ENCODE measurements around the gene YIPF2. TPM values are rescaled to one million over a fixed set of nuclear protein-coding genes. Genes with fewer than 3 reads are reported as not detected.
"Not testable (repeated sequence)": the region's sequence is repeated elsewhere in the genome, so short reads cannot be mapped to it uniquely, and the experiment has no call there.

YIPF2 gene
- total RNA-seq, 1 donor from 2014 or later: 35.9 TPM

DNA sequence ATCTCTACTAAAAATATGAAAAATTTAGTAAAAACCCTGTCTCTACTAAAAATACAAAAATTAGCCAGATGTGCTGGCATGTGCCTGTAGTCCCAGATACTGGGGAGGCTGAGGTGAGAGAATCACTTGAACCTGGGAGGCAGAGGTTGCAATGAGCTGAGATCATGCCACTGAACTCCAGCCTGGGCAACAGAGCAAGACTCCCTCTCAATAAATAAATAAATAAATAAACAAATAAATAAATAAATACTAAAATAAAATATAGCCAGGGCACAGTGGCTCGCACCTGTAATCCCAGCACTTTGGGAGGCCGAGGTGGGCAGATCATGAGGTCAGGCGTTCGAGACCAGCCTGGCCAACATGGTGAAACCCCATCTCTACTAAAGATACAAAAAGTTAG is 15.0 kb upstream of the YIPF2 start:
- not testable (repeated sequence) for FAIRE-seq; DNase-seq (ENCODE audit: low spot score in 2 of 2)

DNA sequence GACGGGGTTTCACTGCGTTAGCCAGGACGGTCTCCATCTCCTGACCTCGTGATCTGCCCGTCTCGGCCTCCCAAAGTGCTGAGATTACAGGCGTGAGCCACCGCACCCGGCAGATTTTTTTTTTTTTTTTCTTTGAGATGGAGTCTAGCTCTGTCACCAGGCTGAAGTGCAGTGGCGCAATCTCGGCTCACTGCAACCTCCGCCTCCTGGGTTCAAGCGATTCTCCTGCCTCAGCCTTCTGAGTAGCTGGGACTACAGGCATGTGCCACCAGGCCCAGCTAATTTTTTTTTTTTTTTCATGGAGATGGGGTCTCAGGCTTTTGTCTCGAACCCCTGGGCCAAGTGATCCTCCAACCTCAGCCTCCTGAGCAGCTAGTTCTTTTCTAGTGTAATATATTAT is 13.2 kb upstream of the YIPF2 start:
- DNase-seq (ENCODE audit: low spot score in 2 of 2); FAIRE-seq: not testable (repeated sequence)

DNA sequence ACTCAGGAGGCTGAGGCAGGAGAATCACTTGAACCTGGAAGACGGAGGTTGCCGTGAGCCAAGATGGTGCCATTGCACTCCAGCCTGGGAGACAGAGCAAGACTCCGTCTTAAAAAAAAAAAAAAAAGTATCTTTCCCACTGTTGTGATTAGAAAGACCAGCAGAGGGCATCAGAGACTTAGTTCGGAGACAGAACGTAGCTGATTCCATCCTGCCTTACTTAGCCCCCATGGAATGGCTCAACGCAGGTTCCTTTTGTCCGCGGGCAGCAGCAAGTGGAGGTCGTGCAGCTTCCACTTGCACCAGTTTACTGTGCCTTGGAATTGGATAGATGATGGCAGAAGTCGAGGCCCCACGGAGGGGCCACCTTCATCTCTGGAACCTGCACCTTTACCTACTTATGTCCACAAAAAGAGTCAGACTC is 8.2 kb upstream of the YIPF2 start:
- FAIRE-seq: no peak

DNA sequence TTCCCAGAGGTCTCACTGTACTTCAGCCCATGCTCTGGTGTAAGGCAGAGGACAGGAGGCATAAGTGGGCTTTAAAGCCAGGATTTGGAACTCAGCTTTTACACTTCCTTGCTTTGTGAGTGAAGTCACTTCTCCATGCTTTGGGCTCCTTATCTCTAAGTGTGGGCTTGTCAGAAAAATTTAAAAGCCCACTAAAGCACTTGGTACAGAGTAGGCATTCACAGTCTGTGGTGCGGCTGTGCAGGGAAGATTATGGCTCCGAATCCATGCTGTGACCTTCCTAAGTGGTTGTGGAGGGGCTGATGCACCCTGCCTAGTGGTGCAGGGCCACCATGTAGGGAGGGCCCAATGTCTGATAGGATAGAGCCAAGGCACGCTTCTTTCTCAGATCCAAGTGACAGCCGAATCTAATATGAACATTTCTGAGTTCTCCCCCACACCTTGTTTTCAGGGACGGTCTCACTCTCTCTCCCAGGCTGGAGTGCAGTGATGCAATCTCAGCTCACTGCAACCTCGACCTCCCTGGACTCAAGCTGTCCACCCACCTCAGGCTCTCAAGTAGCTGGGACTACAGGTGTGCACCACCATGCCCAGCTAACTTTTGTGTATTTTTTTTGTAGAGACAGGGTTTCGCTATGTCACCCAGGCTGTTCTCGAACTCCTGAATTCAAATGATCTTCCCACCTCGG is 7.1 kb upstream of the YIPF2 start:
- no peak for FAIRE-seq
- no peak for DNase-seq (ENCODE audit: low spot score in 2 of 2)

More for the DNA sequence above, 8.2 kb upstream of the YIPF2 start:
- DNase-seq (ENCODE audit: low spot score in 2 of 2): peak in 1 of 2 donors; percentile 71

DNA sequence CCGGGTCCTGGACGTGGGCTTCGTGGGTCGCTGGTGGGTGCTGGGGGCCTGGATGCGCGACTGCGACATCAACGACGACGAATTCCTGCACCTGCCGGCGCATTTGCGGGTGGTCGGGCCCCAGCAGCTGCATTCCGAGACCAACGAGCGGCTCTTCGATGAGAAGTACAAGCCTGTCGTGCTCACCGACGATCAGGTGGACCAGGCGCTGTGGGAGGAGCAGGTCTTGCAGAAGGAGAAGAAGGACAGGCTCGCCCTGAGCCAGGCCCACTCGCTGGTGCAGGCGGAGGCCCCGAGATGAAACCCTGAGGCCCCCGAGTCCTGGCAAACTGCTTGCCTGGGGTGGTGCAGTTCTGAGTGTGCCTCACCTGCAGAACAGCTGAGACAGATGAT is 959 bp upstream of the YIPF2 start:
- DNase-seq (ENCODE audit: low spot score in 2 of 2) (no peak), FAIRE-seq (no peak)

DNA sequence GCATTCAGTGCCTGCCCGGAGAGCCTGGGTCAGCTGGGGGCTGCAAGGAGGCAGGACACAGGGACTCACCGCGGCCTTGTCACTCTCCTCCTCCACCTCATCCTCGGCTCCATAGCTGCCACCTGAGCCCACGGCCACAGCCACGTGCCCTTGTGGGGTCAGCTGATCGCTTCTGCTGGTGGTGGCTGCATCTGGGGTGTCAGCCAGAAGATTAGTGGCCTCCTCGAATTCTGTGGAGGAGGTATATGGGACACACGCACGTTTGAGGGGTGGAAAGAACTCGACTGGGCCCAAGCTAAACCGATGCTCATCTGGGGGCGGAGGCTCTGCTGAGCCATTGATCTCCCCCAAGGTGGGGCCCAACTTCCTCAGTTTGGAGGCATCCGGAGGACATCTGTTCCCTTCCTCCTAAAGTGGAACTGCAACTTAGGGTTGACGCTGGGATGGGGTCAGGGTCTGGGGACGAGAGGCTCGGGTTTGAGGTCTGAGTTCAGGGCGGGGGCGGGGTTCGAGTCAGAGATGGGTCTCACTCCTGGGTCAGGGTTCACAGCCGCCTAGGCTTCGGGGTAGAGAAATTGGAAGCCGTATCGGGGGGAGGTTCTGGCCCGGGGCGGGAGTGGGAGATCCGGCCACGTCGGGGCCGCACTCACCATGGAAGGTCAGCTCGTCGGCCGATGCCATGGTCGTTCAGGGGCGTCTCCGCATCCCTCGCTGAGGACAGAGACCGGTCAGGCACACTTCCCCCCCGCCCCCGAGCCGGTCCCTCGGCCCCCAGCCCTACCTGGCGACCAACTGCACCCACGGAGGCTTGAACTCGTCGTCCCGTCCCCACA is 493 bp downstream of the YIPF2 start:
- peak in 1 of 2 donors; percentile 51 for DNase-seq (ENCODE audit: low spot score in 2 of 2)
- no peak for FAIRE-seq

DNA sequence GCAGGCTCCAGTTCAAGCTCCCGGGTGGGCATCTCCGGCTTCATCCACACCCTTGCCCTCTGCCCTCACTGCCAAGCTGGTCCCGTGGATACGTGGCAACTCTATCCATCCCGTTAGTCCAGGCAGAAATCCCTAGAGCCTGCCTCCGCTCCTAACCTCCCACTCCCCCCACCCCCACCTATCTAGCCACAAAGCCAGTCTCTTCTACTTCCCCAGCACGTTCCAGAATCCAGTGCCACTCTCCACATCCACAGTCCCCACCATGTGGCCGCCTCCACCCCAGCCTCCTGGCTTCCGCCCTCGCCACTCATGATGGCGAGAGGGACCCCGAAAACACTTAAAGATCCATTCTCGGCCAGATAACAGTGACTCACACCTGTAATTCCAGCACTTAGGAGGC is 3.8 kb downstream of the YIPF2 start:
- no peak for FAIRE-seq

DNA sequence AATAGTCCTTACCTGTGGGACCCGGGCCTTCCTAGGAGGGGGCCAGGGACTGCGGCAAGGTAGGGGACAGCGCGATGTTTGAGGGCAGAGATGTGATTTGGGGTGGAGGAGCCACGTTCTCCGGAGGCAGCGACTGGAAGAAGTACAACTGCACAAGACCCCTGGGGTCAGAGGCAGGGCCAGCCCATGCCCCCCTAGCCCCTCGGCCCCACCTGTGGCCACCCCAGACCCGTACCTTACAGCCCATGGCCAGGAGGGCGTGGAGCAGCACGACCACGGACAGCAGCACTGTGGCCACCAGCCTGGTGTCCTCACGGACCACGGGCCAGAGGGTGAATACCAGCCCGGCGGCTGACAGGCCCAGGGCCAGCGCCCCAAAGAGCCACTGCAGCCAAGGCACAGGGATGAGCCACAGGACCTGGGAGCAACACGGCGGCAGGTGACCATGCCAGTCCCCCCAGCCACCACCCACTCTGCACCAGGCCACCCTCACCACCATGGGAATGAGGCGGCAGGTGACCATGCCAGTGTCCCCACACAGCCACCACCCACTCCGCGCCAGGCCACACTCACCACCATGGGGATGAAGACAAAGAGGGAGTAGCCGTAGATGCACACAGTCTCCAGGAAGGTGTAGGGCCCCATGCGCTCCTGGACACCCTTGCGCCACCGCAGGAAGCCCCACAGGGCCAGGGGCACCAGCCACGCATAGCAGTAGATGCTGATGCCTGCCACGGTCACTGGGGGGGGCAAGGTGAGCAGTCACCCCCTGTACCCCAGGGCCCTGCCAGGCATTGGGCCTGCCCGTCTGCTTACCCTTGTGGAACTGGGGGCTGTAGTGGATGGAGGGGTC is 5.0 kb downstream of the YIPF2 start:
- FAIRE-seq: no peak
- no peak for DNase-seq (ENCODE audit: low spot score in 2 of 2)

More for the DNA sequence above, 3.8 kb downstream of the YIPF2 start:
- no peak for DNase-seq (ENCODE audit: low spot score in 2 of 2)

DNA sequence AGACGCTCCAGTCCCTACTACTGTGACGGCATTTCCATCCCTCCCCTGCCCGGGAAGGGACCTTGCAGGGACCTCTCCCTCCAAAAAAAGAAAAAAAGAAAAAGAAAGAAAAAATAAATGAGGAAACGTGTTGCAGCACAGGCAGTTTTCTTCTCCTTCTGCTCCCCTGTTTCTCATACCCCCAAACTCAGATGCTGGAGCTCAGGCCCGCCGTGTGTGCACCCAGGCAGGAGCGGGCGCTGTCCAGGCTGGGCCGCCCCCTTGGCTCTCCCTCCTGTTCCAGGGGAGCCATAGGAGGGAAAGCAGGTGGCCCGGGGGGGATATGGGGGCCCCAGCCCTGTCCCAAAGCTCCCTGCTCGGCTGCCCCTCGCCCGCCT is 5.8 kb downstream of the YIPF2 start:
- FAIRE-seq: no peak
- DNase-seq (ENCODE audit: low spot score in 2 of 2): no peak

DNA sequence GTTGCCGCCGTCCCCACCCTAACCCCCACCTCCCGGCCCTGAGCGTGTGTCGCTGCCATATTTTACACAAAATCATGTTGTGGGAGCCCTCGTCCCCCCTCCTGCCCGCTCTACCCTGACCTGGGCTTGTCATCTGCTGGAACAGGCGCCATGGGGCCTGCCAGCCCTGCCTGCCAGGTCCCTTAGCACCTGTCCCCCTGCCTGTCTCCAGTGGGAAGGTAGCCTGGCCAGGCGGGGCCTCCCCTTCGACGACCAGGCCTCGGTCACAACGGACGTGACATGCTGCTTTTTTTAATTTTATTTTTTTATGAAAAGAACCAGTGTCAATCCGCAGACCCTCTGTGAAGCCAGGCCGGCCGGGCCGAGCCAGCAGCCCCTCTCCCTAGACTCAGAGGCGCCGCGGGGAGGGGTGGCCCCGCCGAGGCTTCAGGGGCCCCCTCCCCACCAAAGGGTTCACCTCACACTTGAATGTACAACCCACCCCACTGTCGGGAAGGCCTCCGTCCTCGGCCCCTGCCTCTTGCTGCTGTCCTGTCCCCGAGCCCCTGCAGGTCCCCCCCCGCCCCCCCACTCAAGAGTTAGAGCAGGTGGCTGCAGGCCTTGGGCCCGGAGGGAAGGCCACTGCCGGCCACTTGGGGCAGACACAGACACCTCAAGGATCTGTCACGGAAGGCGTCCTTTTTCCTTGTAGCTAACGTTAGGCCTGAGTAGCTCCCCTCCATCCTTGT is 6.4 kb downstream of the YIPF2 start:
- DNase-seq (ENCODE audit: low spot score in 2 of 2) (no peak), FAIRE-seq (no peak)

DNA sequence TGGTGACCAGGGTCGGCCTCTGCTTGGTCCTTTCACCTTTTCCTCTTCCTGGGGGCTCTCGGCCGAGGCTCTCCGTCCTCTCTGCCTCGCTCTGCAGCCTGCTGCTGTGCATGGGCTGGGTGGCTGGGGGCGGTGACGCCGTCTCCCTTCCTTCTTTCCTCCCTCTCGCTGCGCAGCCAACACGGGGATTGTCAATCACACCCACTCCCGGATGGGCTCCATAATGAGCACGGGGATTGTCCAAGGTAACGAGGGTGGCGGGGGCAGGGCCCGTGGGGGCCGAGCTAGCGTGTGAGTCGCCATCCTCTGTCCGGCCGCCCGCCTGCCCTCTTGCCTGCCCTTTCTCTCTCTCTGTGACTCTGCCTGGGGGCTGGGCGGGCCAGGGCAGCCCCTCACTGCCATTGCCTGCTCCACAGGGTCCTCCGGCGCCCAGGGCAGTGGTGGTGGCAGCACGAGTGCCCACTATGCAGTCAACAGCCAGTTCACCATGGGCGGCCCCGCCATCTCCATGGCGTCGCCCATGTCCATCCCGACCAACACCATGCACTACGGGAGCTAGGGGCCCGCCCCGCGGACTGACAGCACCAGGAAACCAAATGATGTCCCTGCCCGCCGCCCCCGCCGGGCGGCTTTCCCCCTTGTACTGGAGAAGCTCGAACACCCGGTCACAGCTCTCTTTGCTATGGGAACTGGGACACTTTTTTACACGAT is 7.1 kb downstream of the YIPF2 start:
- FAIRE-seq (no peak), DNase-seq (ENCODE audit: low spot score in 2 of 2) (no peak)

DNA sequence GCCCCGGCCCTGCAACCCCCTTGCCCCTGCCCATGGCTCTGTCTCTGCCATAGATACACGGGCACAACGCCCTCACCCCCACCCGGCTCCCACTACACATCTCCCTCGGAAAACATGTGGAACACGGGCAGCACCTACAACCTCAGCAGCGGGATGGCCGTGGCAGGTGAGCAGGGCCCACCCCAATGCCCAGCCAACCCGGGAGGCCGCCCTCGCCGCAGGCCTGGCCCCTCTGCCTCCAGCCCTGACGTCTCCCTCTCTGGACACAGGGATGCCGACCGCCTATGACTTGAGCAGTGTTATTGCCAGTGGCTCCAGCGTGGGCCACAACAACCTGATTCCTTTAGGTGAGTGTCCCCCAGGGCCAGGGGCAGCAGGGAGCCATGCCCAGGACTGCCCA is 7.7 kb downstream of the YIPF2 start:
- no peak for DNase-seq (ENCODE audit: low spot score in 2 of 2)
- FAIRE-seq: no peak

DNA sequence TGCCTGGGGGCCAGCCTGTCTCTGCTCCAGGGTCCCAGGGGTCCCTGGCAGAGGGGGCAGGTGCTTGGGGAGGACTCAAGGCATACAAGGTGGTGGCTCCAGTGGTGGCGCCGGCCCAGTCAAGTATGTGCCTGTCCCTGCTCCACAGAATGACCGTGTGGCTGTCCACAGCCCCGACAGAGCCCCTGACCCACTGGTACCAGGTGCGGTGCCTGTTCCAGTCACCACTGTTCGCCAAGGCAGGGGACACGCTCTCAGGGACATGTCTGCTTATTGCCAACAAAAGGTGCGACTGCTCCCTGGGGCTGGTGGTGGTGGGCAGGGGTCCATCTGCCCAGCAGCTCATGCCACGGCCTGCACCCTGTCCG is 8.2 kb downstream of the YIPF2 start:
- no peak for FAIRE-seq
- DNase-seq (ENCODE audit: low spot score in 2 of 2): no peak

DNA sequence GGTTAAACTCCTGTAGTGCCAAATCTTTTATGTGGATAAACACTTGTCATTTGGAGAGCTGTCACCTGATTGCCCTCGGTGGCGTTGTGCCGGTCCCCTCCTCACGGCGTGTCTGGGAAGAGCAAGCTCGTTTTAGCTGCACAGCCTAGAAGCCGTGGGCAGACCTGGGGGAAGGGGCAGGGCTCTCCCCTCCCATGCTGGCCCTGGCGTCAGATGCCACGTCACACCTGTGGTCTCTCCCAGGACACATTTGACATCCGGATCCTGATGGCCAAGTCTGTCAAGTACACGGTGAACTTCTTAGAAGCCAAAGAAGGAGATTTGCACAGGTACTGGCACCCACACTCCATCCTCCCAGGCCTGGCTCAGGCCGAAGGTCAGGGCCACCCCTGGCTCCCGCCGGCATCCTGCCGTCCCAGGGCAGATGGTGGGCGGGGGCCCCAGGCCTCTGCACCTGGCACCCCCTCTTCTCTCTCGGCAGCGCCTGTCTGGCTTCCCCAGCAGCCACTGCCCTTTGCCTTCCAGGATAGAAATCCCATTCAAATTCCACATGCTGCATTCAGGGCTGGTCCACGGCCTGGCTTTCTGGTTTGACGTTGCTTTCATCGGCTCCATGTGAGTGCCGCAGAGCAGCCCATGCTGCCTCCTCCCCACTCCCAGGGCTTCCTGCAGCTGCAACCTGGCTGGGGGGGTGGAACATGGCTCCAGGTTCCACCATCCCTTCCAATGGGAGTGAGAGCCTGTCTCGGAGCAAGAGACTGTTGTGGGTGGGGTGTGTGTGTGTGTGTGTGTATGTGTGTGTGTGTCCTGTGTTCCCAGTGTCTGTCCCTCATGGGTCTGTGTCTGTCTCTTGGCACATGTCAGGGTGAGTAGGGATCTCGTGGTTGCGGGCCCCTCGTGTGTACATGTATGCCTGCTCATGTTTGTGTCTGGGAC is 8.8 kb downstream of the YIPF2 start:
- FAIRE-seq: no peak
- DNase-seq (ENCODE audit: low spot score in 2 of 2): no peak

DNA sequence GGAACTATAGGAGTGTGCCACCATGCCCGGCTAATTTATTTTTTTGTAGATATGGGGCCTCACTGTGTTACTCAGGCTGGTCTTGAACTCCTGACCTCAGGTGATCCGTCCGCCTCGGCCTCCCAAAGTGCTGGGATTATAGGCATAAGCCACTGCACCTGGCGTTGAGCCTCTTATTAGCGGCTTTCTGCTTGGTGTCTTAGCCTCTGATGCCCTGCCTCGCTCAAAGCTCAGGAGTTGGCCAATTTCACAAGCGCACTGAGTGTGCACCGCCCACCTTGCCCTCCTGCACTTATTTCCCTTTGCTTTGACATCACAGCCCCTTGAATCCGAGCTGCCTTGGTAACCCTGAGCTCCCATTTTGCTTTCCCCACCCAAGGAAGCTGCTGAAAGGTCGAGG is 10.1 kb downstream of the YIPF2 start:
- FAIRE-seq (no peak), DNase-seq (ENCODE audit: low spot score in 2 of 2) (no peak)

DNA sequence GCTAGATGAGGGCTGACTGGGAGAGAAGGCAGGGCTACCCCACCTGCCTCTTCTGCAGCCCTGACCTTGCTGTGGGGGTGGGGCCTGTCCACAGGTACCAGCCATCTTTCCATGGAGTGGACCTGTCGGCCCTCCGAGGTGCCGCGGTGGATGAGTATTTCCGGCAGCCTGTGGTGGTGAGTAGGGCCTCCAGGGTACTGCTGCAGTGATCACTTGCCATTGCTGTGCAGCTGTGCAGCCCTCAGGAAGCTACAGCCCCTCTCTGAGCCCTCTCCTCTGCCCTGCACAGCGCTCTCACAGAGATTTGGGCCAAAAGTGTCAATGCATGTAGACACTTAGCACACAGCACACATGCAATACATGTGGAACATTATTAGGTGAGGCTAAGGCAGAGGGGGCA is 11.8 kb downstream of the YIPF2 start:
- FAIRE-seq (no peak), DNase-seq (ENCODE audit: low spot score in 2 of 2) (no peak)

DNA sequence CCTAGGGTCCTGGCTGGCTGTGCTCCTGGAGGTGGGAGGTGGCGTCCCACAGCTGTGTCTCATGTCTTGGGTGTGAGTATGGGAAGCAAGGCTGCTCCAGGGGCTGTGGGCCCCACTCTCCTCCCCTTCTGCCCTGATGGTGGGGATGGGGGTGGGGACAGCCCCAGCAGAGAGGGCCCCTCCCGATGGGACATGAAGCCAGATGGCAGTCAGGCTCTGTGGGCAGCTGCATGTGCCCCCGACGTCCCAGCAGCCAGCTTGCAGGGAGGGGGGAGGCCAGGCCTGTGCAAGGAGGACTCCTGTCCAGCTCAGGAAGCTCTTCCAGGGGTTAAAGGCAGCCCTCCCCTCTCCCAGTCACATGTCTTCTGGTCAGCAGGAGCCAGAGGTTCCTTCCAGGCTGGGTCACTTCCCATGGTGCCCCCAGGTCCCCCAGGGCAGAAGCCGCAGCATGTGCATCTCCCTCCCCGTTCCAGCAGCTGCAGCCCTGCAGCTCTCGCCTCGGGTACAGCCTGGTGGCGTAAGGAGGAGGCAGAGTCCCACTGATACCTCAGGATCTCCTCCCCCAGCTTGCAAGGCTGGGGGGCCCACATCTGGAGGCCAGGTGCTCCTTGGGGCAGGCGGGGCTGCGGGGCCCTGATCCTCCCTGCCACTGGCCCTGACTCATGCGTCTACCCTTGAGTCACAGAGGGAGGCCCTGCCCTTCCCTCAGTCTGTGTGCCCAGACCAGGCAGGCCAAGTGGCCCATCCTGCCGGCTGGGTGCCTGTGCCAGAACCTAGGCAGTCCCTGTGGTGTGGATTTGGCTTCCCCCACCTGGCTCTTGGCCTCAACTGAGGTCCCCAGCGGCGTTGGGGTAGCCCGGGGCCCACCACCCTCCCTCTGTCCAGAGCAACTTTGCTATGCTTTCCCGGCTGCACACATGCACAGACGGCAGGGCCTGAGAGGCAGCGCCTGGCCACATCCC is 13.0 kb downstream of the YIPF2 start:
- DNase-seq (ENCODE audit: low spot score in 2 of 2) (no peak), FAIRE-seq (no peak)
